GM12878 (cell line): ENCODE measurements around the gene FPGS. TPM values are rescaled to one million over a fixed set of nuclear protein-coding genes. Genes with fewer than 3 reads are reported as not detected.

ENCODE experiments used
- ATAC-seq: fragments of 200-7000 bp; cut with Tn5 transposase; 3 replicates; pipeline ENCODE4 v1.9.1; 2020; ENCODE audit warnings: mild to moderate bottlenecking, moderate library complexity
- BruUV-seq: library from RNA; stranded (reverse); fragments of 400-500 nt; replicated peaks from 2 replicates; lab custom pipeline; 2021; lab: Mats Ljungman, UMichigan
- CTCF ChIA-PET: fragments of 300-600 bp; sonication (Branson Sonifier 250); formaldehyde crosslinking; extraction: SDS; loops from one replicate; lab custom pipeline; 2021; ENCODE audit warnings: inconsistent platforms; lab: Yijun Ruan, JAX
- POLR2A ChIA-PET: fragments of 350-600 bp; formaldehyde crosslinking; extraction: SDS; loops from one replicate; lab custom pipeline; 2021; ENCODE audit warnings: inconsistent platforms; lab: Charles Lee
- RAD21 ChIA-PET: fragments of 300-600 bp; sonication (Branson Sonifier 250); formaldehyde crosslinking; loops from one replicate; lab custom pipeline; 2023; ENCODE audit warnings: antibody characterized with exemption; ENCODE audit not compliant: unreplicated experiment; lab: Charles Lee
- SMC1A ChIA-PET: fragments of 300-600 bp; sonication (Branson Sonifier 250); formaldehyde crosslinking; loops from one replicate; lab custom pipeline; 2023; ENCODE audit not compliant: unreplicated experiment, uncharacterized antibody; lab: Charles Lee
- DNase-seq: peaks from one replicate; pipeline ENCODE4 v3.0.0-alpha.2; 2011; ENCODE audit warnings: low read depth, low spot score
- FAIRE-seq: peaks from 3 replicates; lab custom pipeline; 2011; peaks lifted over from hg19 to GRCh38; lab: Jason Lieb, UNC
- H2AFZ ChIP-seq: 2 replicates; pipeline ENCODE4 v1.6.0; 2011; ENCODE audit warnings: low read depth, low read length, control low read depth; ENCODE audit not compliant: control insufficient read depth
- H3K27ac ChIP-seq: 2 replicates; pipeline ENCODE4 v1.5.1; 2011; ENCODE audit warnings: control low read depth; ENCODE audit not compliant: control insufficient read depth, insufficient read depth
- H3K27me3 ChIP-seq, 2 experiments: replicated peaks in 1 of 2; 2 replicates each; pipeline versions ENCODE4 v1.6.0 to v1.6.1; 2011; ENCODE audit warnings: low read length in 1 of 2; ENCODE audit not compliant: control insufficient read depth in 2 of 2, insufficient read depth in 2 of 2
- H3K36me3 ChIP-seq, 2 experiments: 2 replicates each; pipeline ENCODE4 v1.5.1; 2011; ENCODE audit warnings: low read length in 1 of 2; ENCODE audit not compliant: control insufficient read depth in 2 of 2, insufficient read depth in 2 of 2
- H3K4me1 ChIP-seq: 2 replicates; pipeline ENCODE4 v1.6.1; 2011; ENCODE audit warnings: mild to moderate bottlenecking, low read length, moderate library complexity, mixed read lengths; ENCODE audit not compliant: control insufficient read depth, insufficient read depth
- H3K4me2 ChIP-seq: 2 replicates; pipeline ENCODE4 v1.6.0; 2011; ENCODE audit warnings: control low read depth; ENCODE audit not compliant: control insufficient read depth, insufficient read depth
- H3K4me3 ChIP-seq: fragments of 200-600 bp; sonication (generic); 2 replicates; pipeline ENCODE4 v1.5.1; 2016
- H3K79me2 ChIP-seq: 2 replicates; pipeline ENCODE4 v1.6.0; 2011; ENCODE audit warnings: low read length; ENCODE audit not compliant: control insufficient read depth, insufficient read depth
- H3K9ac ChIP-seq: 2 replicates; pipeline ENCODE4 v1.8.0; 2011; ENCODE audit warnings: low read length, control low read depth, mixed read lengths; ENCODE audit not compliant: control insufficient read depth, insufficient read depth
- H3K9me3 ChIP-seq: replicated peaks from 3 replicates; pipeline ENCODE4 v1.5.1; 2011; ENCODE audit warnings: mild to moderate bottlenecking, low read length; ENCODE audit not compliant: control insufficient read depth, insufficient read depth
- H4K20me1 ChIP-seq: 2 replicates; pipeline ENCODE4 v1.6.0; 2011; ENCODE audit not compliant: control insufficient read depth, insufficient read depth
- HCFC1 ChIP-seq: fragments of 150-350 bp; IDR thresholded peaks from 2 replicates; pipeline ENCODE4 v1.6.1; 2014; ENCODE audit warnings: low read length
- HDAC2 ChIP-seq: fragments of 200-600 bp; sonication (generic); IDR thresholded peaks from 2 replicates; pipeline ENCODE4 v1.6.1; 2017
- KLF5 ChIP-seq: fragments of 450-650 bp; IDR thresholded peaks from 2 replicates; pipeline ENCODE4 v1.6.1; 2014; ENCODE audit warnings: mild to moderate bottlenecking; ENCODE audit not compliant: partially characterized antibody
- MTA3 ChIP-seq: IDR thresholded peaks from 2 replicates; pipeline ENCODE4 v1.6.1; 2012; ENCODE audit warnings: low read length, inconsistent platforms, borderline replicate concordance
- RAD51 ChIP-seq: fragments of 450-650 bp; IDR thresholded peaks from 2 replicates; pipeline ENCODE4 v1.6.1; 2016; ENCODE audit warnings: moderate library complexity, mild to moderate bottlenecking, inconsistent platforms
- SIX5 ChIP-seq: IDR thresholded peaks from 2 replicates; pipeline ENCODE4 v1.6.1; 2011; ENCODE audit warnings: mild to moderate bottlenecking, low read depth, low read length, moderate library complexity; ENCODE audit not compliant: severe bottlenecking
- YBX1 ChIP-seq: fragments of 450-650 bp; IDR thresholded peaks from 2 replicates; pipeline ENCODE4 v1.6.1; 2016; ENCODE audit warnings: antibody characterized with exemption
- WGBS: methylation state at CpG from one replicate; pipeline ENCODE4 v1.1.6; 2016; ENCODE audit warnings: low lambda C conversion rate; ENCODE audit not compliant: insufficient replicate concordance, insufficient coverage; ENCODE audit errors: missing lambda C conversion rate; 5-methylcytosine and 5-hydroxymethylcytosine counted together
- in situ Hi-C: fragments of 300-500 bp; cut with MboI; formaldehyde crosslinking; loops from 9 replicates; pipeline ENCODE4 v1.14.3; 2018; ENCODE audit warnings: mixed read lengths
- intact Hi-C: fragments of 100-400 bp; cut with micrococcal nuclease; formaldehyde crosslinking; loops from one replicate; pipeline ENCODE4 v1.14.2; 2022; ENCODE audit not compliant: unreplicated experiment
- polyA plus RNA-seq, 11 experiments: library from polyadenylated mRNA; depleted of rRNA in 4 of 11; unstranded in 6 of 11; stranded (reverse) in 5 of 11; fragments of >200 nt; fragmentation: Nextera tagmentation in 4 of 11; fragmentation: Illumina TruSeq in 1 of 11; extraction: Ambion mirVana in 4 of 11; extraction: Trizol in 1 of 11; gene quantifications; 1 replicate in 1 of 11; 2 replicates in 10 of 11; pipeline versions ENCODE4 v1.2.1 to v1.2.3, GENCODE V29; 2011 to 2016; ENCODE audit warnings: inconsistent platforms in 2 of 11, missing spikeins in 2 of 11, low read depth in 1 of 11
- total RNA-seq, 4 experiments: library from RNA; depleted of rRNA in 3 of 4; stranded (reverse); fragments of >200 nt in 3 of 4; fragmentation: Illumina TruSeq in 1 of 4; extraction: Trizol in 1 of 4; gene quantifications; 2 replicates each; pipeline versions ENCODE4 v1.2.1 to v1.2.3, GENCODE V29; 2013 to 2021
- TF ChIP-seq, protein P1 (sequence below): fragments of 450-650 bp; IDR thresholded peaks from 2 replicates; pipeline ENCODE4 v1.6.1; 2017; ENCODE audit warnings: mild to moderate bottlenecking, moderate library complexity
- TF ChIP-seq, protein P2 (sequence below): fragments of 150-350 bp; IDR thresholded peaks from 2 replicates; pipeline ENCODE4 v1.6.1; 2014; ENCODE audit warnings: mild to moderate bottlenecking, low read depth, low read length
- TF ChIP-seq, protein P3 (sequence below): IDR thresholded peaks from 2 replicates; pipeline ENCODE4 v1.6.1; 2012; ENCODE audit warnings: low read depth, low read length, improper control_type of control experiment

The FPGS gene
- total and polyA plus RNA-seq, 10 of the 15 experiments (the other 5 are each of a cell fraction or from before 2014, with no cell fraction given), result 1.2 to 127 (median 80.4) TPM

DNA sequence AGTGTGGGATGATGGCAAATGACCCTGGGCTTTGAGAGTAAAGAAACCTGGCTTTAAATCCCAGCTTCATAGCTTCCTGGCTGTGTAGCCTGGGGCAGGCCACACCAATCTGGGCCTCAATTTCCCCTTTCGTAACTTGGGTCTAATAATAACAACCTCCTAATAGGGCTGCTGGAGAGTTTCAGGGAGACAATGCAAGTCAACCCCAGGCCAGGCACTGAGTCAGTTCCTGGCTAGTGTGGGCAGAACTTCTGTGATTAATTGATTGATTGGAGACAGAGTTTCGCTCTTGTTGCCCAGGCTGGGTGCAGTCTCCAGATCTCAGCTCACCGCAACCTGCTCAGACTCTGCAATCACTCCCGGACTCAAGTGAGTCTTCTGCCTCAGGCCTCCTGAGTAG lies 20.9 kb upstream of the FPGS start:
- Histone ChIP-seq H4K20me1 (no peaks in the 10 kb centered on the region), H2AFZ (no peak overlapping the region), H3K4me3 (no peak overlapping the region), H3K79me2 (peaks cover 36% of the 10 kb centered on the region), H3K27me3 (no peaks in the 10 kb centered on the region), H3K36me3 (no peaks in the 10 kb centered on the region), H3K27ac (no peak overlapping the region), H3K4me2 (no peak overlapping the region), H3K9me3 (no peaks in the 10 kb centered on the region), H3K4me1 (peaks cover 49% of the 10 kb centered on the region), H3K9ac (no peak overlapping the region)
- TF ChIP-seq KLF5 (no peak), YBX1 (no peak), RAD51 (no peak), HDAC2 (no peak), SIX5 (no peak), HCFC1 (no peak), MTA3 (no peak)
- TF ChIP-seq, protein P1, sequence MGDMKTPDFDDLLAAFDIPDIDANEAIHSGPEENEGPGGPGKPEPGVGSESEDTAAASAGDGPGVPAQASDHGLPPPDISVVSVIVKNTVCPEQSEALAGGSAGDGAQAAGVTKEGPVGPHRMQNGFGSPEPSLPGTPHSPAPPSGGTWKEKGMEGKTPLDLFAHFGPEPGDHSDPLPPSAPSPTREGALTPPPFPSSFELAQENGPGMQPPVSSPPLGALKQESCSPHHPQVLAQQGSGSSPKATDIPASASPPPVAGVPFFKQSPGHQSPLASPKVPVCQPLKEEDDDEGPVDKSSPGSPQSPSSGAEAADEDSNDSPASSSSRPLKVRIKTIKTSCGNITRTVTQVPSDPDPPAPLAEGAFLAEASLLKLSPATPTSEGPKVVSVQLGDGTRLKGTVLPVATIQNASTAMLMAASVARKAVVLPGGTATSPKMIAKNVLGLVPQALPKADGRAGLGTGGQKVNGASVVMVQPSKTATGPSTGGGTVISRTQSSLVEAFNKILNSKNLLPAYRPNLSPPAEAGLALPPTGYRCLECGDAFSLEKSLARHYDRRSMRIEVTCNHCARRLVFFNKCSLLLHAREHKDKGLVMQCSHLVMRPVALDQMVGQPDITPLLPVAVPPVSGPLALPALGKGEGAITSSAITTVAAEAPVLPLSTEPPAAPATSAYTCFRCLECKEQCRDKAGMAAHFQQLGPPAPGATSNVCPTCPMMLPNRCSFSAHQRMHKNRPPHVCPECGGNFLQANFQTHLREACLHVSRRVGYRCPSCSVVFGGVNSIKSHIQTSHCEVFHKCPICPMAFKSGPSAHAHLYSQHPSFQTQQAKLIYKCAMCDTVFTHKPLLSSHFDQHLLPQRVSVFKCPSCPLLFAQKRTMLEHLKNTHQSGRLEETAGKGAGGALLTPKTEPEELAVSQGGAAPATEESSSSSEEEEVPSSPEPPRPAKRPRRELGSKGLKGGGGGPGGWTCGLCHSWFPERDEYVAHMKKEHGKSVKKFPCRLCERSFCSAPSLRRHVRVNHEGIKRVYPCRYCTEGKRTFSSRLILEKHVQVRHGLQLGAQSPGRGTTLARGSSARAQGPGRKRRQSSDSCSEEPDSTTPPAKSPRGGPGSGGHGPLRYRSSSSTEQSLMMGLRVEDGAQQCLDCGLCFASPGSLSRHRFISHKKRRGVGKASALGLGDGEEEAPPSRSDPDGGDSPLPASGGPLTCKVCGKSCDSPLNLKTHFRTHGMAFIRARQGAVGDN, result no peak
- TF ChIP-seq, protein P2, sequence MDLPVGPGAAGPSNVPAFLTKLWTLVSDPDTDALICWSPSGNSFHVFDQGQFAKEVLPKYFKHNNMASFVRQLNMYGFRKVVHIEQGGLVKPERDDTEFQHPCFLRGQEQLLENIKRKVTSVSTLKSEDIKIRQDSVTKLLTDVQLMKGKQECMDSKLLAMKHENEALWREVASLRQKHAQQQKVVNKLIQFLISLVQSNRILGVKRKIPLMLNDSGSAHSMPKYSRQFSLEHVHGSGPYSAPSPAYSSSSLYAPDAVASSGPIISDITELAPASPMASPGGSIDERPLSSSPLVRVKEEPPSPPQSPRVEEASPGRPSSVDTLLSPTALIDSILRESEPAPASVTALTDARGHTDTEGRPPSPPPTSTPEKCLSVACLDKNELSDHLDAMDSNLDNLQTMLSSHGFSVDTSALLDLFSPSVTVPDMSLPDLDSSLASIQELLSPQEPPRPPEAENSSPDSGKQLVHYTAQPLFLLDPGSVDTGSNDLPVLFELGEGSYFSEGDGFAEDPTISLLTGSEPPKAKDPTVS, result no peak
- TF ChIP-seq, protein P3, sequence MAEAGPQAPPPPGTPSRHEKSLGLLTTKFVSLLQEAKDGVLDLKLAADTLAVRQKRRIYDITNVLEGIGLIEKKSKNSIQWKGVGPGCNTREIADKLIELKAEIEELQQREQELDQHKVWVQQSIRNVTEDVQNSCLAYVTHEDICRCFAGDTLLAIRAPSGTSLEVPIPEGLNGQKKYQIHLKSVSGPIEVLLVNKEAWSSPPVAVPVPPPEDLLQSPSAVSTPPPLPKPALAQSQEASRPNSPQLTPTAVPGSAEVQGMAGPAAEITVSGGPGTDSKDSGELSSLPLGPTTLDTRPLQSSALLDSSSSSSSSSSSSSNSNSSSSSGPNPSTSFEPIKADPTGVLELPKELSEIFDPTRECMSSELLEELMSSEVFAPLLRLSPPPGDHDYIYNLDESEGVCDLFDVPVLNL, result no peak
- 77% methylated on average over 4 of the region's 4 CpGs for WGBS
- RAD21 ChIA-PET, result interaction anchor here (5.1 kb wide), 1 partner anchor 13 kb away, joined by 61 read pairs; no protein-coding TSS in a partner anchor
- CTCF ChIA-PET, result interaction anchor here (1.5 to 5.1 kb wide), 3 partner anchors 12 to 161 kb away, joined by 3 to 75 read pairs (median 5); no protein-coding TSS in a partner anchor
- no TSS peak for BruUV-seq
- POLR2A ChIA-PET, result interaction anchor here (0.6 to 3.6 kb wide), 4 partner anchors 12 to 134 kb away, joined by 3 to 42 read pairs (median 7); partner anchors contain the start of gene FPGS
- no peak for FAIRE-seq
- no peak for ATAC-seq
- intact Hi-C loops, result loop anchor here (10.0 kb wide), 1 partner anchor 283 kb away; the partner anchor contains the start of genes NAIF1 and SLC25A25
- in situ Hi-C loops, result no loop called here
- no peak for DNase-seq
- SMC1A ChIA-PET, result interaction anchor here (1.0 to 4.9 kb wide), 5 partner anchors 11 to 129 kb away, joined by 3 to 26 read pairs (median 5); partner anchors contain the start of gene TOR2A
